Left kidney (tissue), 2 donors: ENCODE measurements around the gene SYNPO2. TPM values are rescaled to one million over a fixed set of nuclear protein-coding genes. Genes with fewer than 3 reads are reported as not detected.

ENCODE experiments used
- DNase-seq: peaks from one replicate; pipeline ENCODE4 v3.0.0-alpha.2; 2013
- polyA plus RNA-seq: library from polyadenylated mRNA; unstranded; fragments of 120-200 nt; gene quantifications from one replicate; pipeline ENCODE4 v1.2.1, GENCODE V29; 2013; ENCODE audit not compliant: insufficient read length

Gene SYNPO2
- polyA plus RNA-seq, 1 donor: 14.3 TPM

GRCh38 chr4:119068529-119068962 is 179.9 kb downstream of the SYNPO2 start:
- no peak for DNase-seq

GRCh38 chr4:119070301-119070700 is 181.6 kb downstream of the SYNPO2 start:
- no peak for DNase-seq

GRCh38 chr4:119080721-119081541 is 192.3 kb downstream of the SYNPO2 start:
- no peak for DNase-seq

GRCh38 chr4:119081542-119081859 is 192.8 kb downstream of the SYNPO2 start:
- no peak for DNase-seq

- DNase-seq: no peak
These were observed 193.3 kb downstream of the SYNPO2 start for GRCh38 chr4:119081943-119082342.

- DNase-seq: no peak
These were observed 194.0 kb downstream of the SYNPO2 start for GRCh38 chr4:119082661-119083060.

GRCh38 chr4:119084513-119084912 is 195.9 kb downstream of the SYNPO2 start:
- DNase-seq: no peak

GRCh38 chr4:119087121-119087520 is 198.5 kb downstream of the SYNPO2 start:
- no peak for DNase-seq

- no peak for DNase-seq
These were observed 199.0 kb downstream of the SYNPO2 start for GRCh38 chr4:119087656-119088055.

- DNase-seq: no peak
These were observed 204.6 kb downstream of the SYNPO2 start for GRCh38 chr4:119093042-119093827.

- no peak for DNase-seq
These were observed 208.7 kb downstream of the SYNPO2 start for GRCh38 chr4:119097282-119097900.

- no peak for DNase-seq
These were observed 209.7 kb downstream of the SYNPO2 start for GRCh38 chr4:119098306-119098705.

- DNase-seq: no peak
These were observed 210.7 kb downstream of the SYNPO2 start for GRCh38 chr4:119099227-119099810.

GRCh38 chr4:119100655-119101054 is 212.0 kb downstream of the SYNPO2 start:
- no peak for DNase-seq

- DNase-seq: no peak
These were observed 214.6 kb downstream of the SYNPO2 start for GRCh38 chr4:119103263-119103662.

- DNase-seq: no peak
These were observed 216.1 kb downstream of the SYNPO2 start for GRCh38 chr4:119104644-119105273.

- DNase-seq: no peak
These were observed 217.0 kb downstream of the SYNPO2 start for GRCh38 chr4:119105605-119106004.

GRCh38 chr4:119106036-119107000 is 217.7 kb downstream of the SYNPO2 start:
- DNase-seq: no peak

GRCh38 chr4:119110121-119110520 is 221.5 kb downstream of the SYNPO2 start:
- DNase-seq: no peak
